Vagina (tissue), 2 donors: ENCODE data around the gene MT1G.

ENCODE experiments used
- CTCF ChIP-seq, 3 experiments: fragments of 450-650 bp in 2 of 3; fragments of 200-600 bp in 1 of 3; sonication (generic) in 1 of 3; IDR thresholded peaks; one replicate each; pipeline ENCODE4 v1.5.1; 2017 to 2019; ENCODE audit warnings: antibody characterized with exemption in 3 of 3, mild to moderate bottlenecking in 2 of 3, moderate library complexity in 2 of 3
- POLR2A ChIP-seq, 2 donors: fragments of 450-650 bp; IDR thresholded peaks; one replicate each; pipeline ENCODE4 v1.6.1; 2017; ENCODE audit warnings: antibody characterized with exemption in 2 of 2, mild to moderate bottlenecking in 2 of 2, moderate library complexity in 2 of 2
- POLR2AphosphoS5 ChIP-seq, 2 donors: sonication (generic); formaldehyde crosslinking; IDR thresholded peaks; one replicate each; pipeline ENCODE4 v1.9.0; 2017; ENCODE audit warnings: antibody characterized with exemption in 2 of 2, mild to moderate bottlenecking in 2 of 2, low read depth in 1 of 2; ENCODE audit not compliant: insufficient read depth in 1 of 2

- no peak for TF ChIP-seq CTCF (IDR thresholded peaks at IDR 0.05)
- peak in 1 of 2 donors; percentile 85 for TF ChIP-seq POLR2AphosphoS5 (IDR thresholded peaks at IDR 0.05; ENCODE audit: insufficient read depth in 1 of 2, low read depth in 1 of 2)
- TF ChIP-seq POLR2A (IDR thresholded peaks at IDR 0.05): no peak
Measured at GRCh38 chr16:56649820-56650219, 18.0 kb downstream of the MT1G start.
